DOHH2 (cell line): Measurements from ENCODE around the gene UGT2B7.

ENCODE experiments used
- EZH2phosphoT487 ChIP-seq: fragments of 200-600 bp; sonication (generic); IDR thresholded peaks from 2 replicates; pipeline ENCODE4 v1.6.1; 2017; ENCODE audit warnings: borderline replicate concordance, mild to moderate bottlenecking, antibody characterized with exemption, low read length, moderate library complexity, mixed read lengths
- TF ChIP-seq, protein P1 (sequence below): fragments of 200-600 bp; sonication (generic); IDR thresholded peaks from one replicate; pipeline ENCODE4 v1.5.1; 2014; ENCODE audit warnings: antibody characterized with exemption, mild to moderate bottlenecking, low read depth, low read length; ENCODE audit not compliant: poor library complexity, severe bottlenecking

DNA sequence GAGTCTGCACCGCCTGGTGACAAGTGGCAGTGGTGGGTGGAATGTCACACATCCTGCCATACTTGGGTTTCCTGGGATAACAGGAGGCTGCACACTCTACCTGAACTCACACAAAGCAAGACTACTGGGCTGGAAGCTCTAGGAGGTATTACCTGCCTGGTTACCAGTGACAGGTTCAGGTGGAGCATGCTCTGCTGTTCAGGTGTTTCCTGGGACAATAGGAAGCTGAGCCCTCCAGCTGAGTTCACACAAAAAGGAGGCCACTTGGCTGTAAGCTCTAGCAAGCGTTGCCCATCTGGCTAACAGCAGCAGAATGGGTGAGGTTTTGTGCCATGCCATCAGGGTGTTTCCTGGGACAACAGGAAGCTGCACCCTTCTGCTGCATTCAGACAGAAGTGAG is 17.4 kb upstream of the UGT2B7 start:
- TF ChIP-seq, protein P1, sequence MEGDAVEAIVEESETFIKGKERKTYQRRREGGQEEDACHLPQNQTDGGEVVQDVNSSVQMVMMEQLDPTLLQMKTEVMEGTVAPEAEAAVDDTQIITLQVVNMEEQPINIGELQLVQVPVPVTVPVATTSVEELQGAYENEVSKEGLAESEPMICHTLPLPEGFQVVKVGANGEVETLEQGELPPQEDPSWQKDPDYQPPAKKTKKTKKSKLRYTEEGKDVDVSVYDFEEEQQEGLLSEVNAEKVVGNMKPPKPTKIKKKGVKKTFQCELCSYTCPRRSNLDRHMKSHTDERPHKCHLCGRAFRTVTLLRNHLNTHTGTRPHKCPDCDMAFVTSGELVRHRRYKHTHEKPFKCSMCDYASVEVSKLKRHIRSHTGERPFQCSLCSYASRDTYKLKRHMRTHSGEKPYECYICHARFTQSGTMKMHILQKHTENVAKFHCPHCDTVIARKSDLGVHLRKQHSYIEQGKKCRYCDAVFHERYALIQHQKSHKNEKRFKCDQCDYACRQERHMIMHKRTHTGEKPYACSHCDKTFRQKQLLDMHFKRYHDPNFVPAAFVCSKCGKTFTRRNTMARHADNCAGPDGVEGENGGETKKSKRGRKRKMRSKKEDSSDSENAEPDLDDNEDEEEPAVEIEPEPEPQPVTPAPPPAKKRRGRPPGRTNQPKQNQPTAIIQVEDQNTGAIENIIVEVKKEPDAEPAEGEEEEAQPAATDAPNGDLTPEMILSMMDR = no peak
- TF ChIP-seq EZH2phosphoT487 = no peak
